Measurements from ENCODE around the gene ACTL6B.

DNA sequence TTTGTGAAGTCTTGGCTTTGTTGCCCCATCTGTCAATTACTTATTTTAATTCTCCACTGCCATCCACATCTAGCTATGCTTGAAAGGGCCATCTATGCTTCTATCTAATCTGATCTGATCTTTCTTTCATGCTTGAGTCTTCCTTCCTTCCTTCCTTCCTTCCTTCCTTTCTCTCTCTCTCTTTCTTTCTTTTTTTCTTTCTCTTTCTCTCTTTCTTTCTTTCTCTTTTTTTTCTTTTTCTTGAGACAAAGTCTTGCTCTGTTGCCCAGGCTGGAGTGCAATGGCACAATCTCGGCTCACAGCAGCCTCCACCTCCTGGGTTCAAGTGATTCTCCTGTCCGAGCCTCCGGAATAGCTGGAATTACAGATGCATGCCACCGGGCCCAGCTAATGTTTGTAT lies 26.2 kb downstream of the ACTL6B start:
- TF ChIP-seq, protein P1, sequence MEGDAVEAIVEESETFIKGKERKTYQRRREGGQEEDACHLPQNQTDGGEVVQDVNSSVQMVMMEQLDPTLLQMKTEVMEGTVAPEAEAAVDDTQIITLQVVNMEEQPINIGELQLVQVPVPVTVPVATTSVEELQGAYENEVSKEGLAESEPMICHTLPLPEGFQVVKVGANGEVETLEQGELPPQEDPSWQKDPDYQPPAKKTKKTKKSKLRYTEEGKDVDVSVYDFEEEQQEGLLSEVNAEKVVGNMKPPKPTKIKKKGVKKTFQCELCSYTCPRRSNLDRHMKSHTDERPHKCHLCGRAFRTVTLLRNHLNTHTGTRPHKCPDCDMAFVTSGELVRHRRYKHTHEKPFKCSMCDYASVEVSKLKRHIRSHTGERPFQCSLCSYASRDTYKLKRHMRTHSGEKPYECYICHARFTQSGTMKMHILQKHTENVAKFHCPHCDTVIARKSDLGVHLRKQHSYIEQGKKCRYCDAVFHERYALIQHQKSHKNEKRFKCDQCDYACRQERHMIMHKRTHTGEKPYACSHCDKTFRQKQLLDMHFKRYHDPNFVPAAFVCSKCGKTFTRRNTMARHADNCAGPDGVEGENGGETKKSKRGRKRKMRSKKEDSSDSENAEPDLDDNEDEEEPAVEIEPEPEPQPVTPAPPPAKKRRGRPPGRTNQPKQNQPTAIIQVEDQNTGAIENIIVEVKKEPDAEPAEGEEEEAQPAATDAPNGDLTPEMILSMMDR (conservative IDR thresholded peaks at IDR 0.05), result no peak
- TF ChIP-seq EZH2 (IDR thresholded peaks at IDR 0.05; ENCODE audit: low read depth), result no peak

Measured in PC-9 (cell line).